ENCODE measurements around the gene MTHFD2. TPM values are rescaled to one million over a fixed set of nuclear protein-coding genes. Genes with fewer than 3 reads are reported as not detected.

Gene MTHFD2
- total and polyA plus RNA-seq, 2 of the 8 experiments (the other 6 are each of a cell fraction or from before 2014, with no cell fraction given) = 99.5 to 291 TPM

DNA sequence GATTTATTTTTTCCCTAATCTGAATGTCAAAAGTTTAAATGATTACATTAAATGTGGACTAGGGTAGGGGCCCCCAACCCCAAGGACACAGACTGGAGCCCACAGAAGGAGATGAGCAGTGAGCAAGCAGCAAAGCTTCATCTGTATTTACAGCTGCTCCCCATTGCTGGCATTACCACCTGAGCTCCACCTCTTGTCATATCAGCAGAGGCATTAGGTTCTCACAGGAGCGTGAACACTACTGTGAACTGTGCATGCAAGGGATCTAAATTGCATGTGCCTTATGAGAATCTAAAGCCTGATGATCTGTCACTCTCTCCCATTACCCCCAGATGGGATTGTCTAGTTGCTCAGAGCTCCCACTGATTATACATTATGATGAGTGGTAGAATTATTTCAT is 23.5 kb upstream of the MTHFD2 start:
- Histone ChIP-seq H3K4me1 (replicated peaks in 1 of 4; ENCODE audit: control insufficient read depth in 3 of 4, insufficient read depth in 4 of 4, low read length in 3 of 4) (peaks cover 0 to 3% (median 0%) of the 10 kb centered on the region in 4 experiments; a peak in 1 of 7 replicates), H3K79me2 (ENCODE audit: control insufficient read depth in 1 of 2, insufficient read depth in 2 of 2, low read length in 2 of 2) (peaks cover 13 to 59% of the 10 kb centered on the region in 2 experiments), H3K4me3 (ENCODE audit: extremely low read depth in 1 of 4, insufficient read depth in 2 of 4, low read depth in 3 of 4, low read length in 4 of 4) (no peak overlapping the region), H2BK120ac (replicated peaks; ENCODE audit: low read depth, low read length) (no peak overlapping the region), H3K23me2 (ENCODE audit: low read depth, low read length) (no peaks in the 10 kb centered on the region; the same call in 1 of the 2 replicates), H3K27ac (ENCODE audit: low read depth, low read length) (no peak overlapping the region), H2BK5ac (ENCODE audit: low read depth, low read length) (no peak overlapping the region), H3K9me3 (ENCODE audit: insufficient read depth in 2 of 2, low read depth in 1 of 2, low read length in 1 of 2) (peaks cover 0 to 2% of the 10 kb centered on the region in 2 experiments; a peak in 1 of 4 replicates), H4K5ac (ENCODE audit: insufficient read length, low read depth, low read length) (no peak overlapping the region), H3K56ac (replicated peaks; ENCODE audit: insufficient read length, low read depth, low read length) (no peak overlapping the region), H3K36me3 (ENCODE audit: control insufficient read depth in 2 of 4, insufficient read depth in 4 of 4, low read length in 3 of 4) (peaks cover 0 to 28% (median 16%) of the 10 kb centered on the region in 4 experiments; a peak in 6 of 8 replicates), H3K9ac (replicated peaks in 1 of 4; ENCODE audit: extremely low read depth in 1 of 4, low read depth in 3 of 4, low read length in 3 of 4) (no peak overlapping the region), H4K91ac (replicated peaks; ENCODE audit: insufficient read length, low read length) (no peak overlapping the region), H2AK5ac (ENCODE audit: low read depth, low read length) (no peak overlapping the region), H3K4me2 (ENCODE audit: insufficient read depth in 1 of 2, low read depth in 2 of 2, low read length in 2 of 2) (no peak overlapping the region), H2BK20ac (ENCODE audit: low read length) (no peak overlapping the region), H3K4ac (replicated peaks; ENCODE audit: insufficient read length, low read depth, low read length) (no peak overlapping the region), H2AFZ (ENCODE audit: low read length) (no peak overlapping the region), H4K20me1 (replicated peaks in 1 of 2; ENCODE audit: control insufficient read depth in 1 of 2, insufficient read depth in 2 of 2, low read length in 2 of 2) (peaks cover 0 to 5% of the 10 kb centered on the region in 2 experiments), H3K14ac (ENCODE audit: insufficient read length) (no peak overlapping the region), H3K23ac (ENCODE audit: insufficient read length) (no peak overlapping the region), H4K8ac (ENCODE audit: extremely low read depth, insufficient read depth, low read length) (no peak overlapping the region), H3K18ac (ENCODE audit: extremely low read depth, low read length) (no peak overlapping the region), H3K27me3 (replicated peaks in 1 of 4; ENCODE audit: control insufficient read depth in 3 of 4, extremely low read depth in 1 of 4, insufficient read depth in 3 of 4, low read length in 3 of 4) (no peaks in the 10 kb centered on the region), H2BK15ac (ENCODE audit: low read length) (no peak overlapping the region), H2BK12ac (ENCODE audit: low read depth, low read length) (no peak overlapping the region), H3K79me1 (ENCODE audit: low read depth, low read length) (0 out of 2 replicates have a peak, but pooled peaks cover 2% of the 10 kb centered on the region)
- 91% methylated on average over 1 of the region's 1 CpG; no CpG with 5 or more reads in 1 of the 2 experiments for WGBS, 2 experiments (ENCODE audit: extremely low coverage in 1 of 2, insufficient coverage in 1 of 2, insufficient read length in 1 of 2, insufficient replicate concordance in 2 of 2, low coverage in 1 of 2, low lambda C conversion rate in 2 of 2, missing lambda C conversion rate in 1 of 2)
- FAIRE-seq = no peak
- peak in 1 of 2 experiments; percentile 28 for DNase-seq (ENCODE audit: low read depth in 1 of 2, low spot score in 2 of 2)
- ChIA-PET CTCF (ENCODE audit: partially characterized antibody) (interaction anchor here (0.9 kb wide), 1 partner anchor 18 kb away, joined by 3 read pairs; no protein-coding TSS in a partner anchor), POLR2A (ENCODE audit: partially characterized antibody) (interaction anchor here (0.7 to 72.1 kb wide), 4 partner anchors 3 to 260 kb away, joined by 3 to 2699 read pairs (median 1352); partner anchors contain the start of genes BOLA3, MOB1A and MTHFD2)
- no peak for TF ChIP-seq TAF1 (IDR thresholded peaks at IDR 0.05; ENCODE audit: low read depth, low read length)
- TF ChIP-seq, protein P1, sequence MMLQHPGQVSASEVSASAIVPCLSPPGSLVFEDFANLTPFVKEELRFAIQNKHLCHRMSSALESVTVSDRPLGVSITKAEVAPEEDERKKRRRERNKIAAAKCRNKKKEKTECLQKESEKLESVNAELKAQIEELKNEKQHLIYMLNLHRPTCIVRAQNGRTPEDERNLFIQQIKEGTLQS (IDR thresholded peaks at IDR 0.05; ENCODE audit: insufficient read depth, low read depth, low read length) = no peak
- no peak for TF ChIP-seq RXRA (IDR thresholded peaks at IDR 0.05; ENCODE audit: insufficient read depth, low read depth, low read length)
- TF ChIP-seq RBBP5 (IDR thresholded peaks at IDR 0.05; ENCODE audit: borderline replicate concordance, low read depth, low read length) = no peak
